Lower leg skin (tissue), 3 donors: ENCODE measurements around the gene TRIM34.

Experiments used
- CTCF ChIP-seq, 3 donors: fragments of 450-650 bp; IDR thresholded peaks; one replicate each; pipeline ENCODE4 v1.5.1; 2016; ENCODE audit warnings: antibody characterized with exemption in 3 of 3, mild to moderate bottlenecking in 3 of 3, moderate library complexity in 2 of 3
- POLR2A ChIP-seq, 2 donors: fragments of 450-650 bp; IDR thresholded peaks; one replicate each; pipeline ENCODE4 v1.6.1; 2016 to 2017; ENCODE audit warnings: antibody characterized with exemption in 2 of 2, mild to moderate bottlenecking in 1 of 2, moderate library complexity in 1 of 2

GRCh38 chr11:5665746-5666401, 41.1 kb downstream of the TRIM34 start:
- TF ChIP-seq CTCF (IDR thresholded peaks at IDR 0.05), result no peak
- no peak for TF ChIP-seq POLR2A (IDR thresholded peaks at IDR 0.05)
